K562 (cell line): ENCODE data around the gene RPS27. TPM values are rescaled to one million over a fixed set of nuclear protein-coding genes. Genes with fewer than 3 reads are reported as not detected.

ENCODE experiments used
- ASH1L ChIP-seq: fragments of 450-650 bp; IDR thresholded peaks from 2 replicates; pipeline ENCODE4 v1.6.1; 2018; ENCODE audit warnings: borderline replicate concordance, mild to moderate bottlenecking, low read depth; ENCODE audit not compliant: partially characterized antibody
- CBX1 ChIP-seq: sonication (generic); IDR thresholded peaks from 2 replicates; pipeline ENCODE4 v1.6.1; 2016; ENCODE audit warnings: antibody characterized with exemption, low read depth, mild to moderate bottlenecking
- DEAF1 ChIP-seq: fragments of 450-650 bp; formaldehyde crosslinking; IDR thresholded peaks from 2 replicates; pipeline ENCODE4 v1.4.0; 2020; ENCODE audit warnings: mild to moderate bottlenecking, moderate library complexity
- MEF2A ChIP-seq: IDR thresholded peaks from 2 replicates; pipeline ENCODE4 v1.6.1; 2011; ENCODE audit warnings: low read depth, mild to moderate bottlenecking, low read length, moderate library complexity; ENCODE audit not compliant: control insufficient read depth
- MITF ChIP-seq: IDR thresholded peaks from 2 replicates; pipeline ENCODE4 v1.6.1; 2014; ENCODE audit warnings: antibody characterized with exemption
- MLX ChIP-seq, 2 experiments: fragments of 450-650 bp in 1 of 2; sonication (generic) in 1 of 2; formaldehyde crosslinking; conservative IDR thresholded peaks; 2 replicates each; pipeline versions ENCODE4 v1.4.0 to v1.8.1; 2020 to 2022; ENCODE audit warnings: mild to moderate bottlenecking in 1 of 2, missing genetic modification reagents in 1 of 2
- NCOR1 ChIP-seq: fragments of 450-650 bp; IDR thresholded peaks from 2 replicates; pipeline ENCODE4 v1.6.1; 2016; ENCODE audit warnings: mild to moderate bottlenecking, moderate library complexity
- NFATC3 ChIP-seq: fragments of 450-650 bp; IDR thresholded peaks from 2 replicates; pipeline ENCODE4 v1.6.1; 2017; ENCODE audit warnings: mild to moderate bottlenecking
- NFE2 ChIP-seq: IDR thresholded peaks from 2 replicates; pipeline ENCODE4 v1.6.1; 2014; ENCODE audit warnings: antibody characterized with exemption, low read depth
- NFYB ChIP-seq: IDR thresholded peaks from 2 replicates; pipeline ENCODE4 v1.6.1; 2011; ENCODE audit warnings: mild to moderate bottlenecking, moderate library complexity; ENCODE audit not compliant: insufficient read length; ENCODE audit errors: extremely low read depth
- RAD21 ChIP-seq, 2 experiments: fragments of 250-450 bp in 1 of 2; fragments of 450-650 bp in 1 of 2; sonication (Bioruptor Pico) in 1 of 2; formaldehyde crosslinking in 1 of 2; IDR thresholded peaks in 1 of 2; conservative IDR thresholded peaks in 1 of 2; 2 replicates each; pipeline versions ENCODE4 v1.4.0 to v1.8.0; 2020 to 2022; ENCODE audit warnings: mild to moderate bottlenecking in 2 of 2, moderate library complexity in 1 of 2
- SREBF1 ChIP-seq: fragments of 150-350 bp; IDR thresholded peaks from 2 replicates; pipeline ENCODE4 v1.6.1; 2014; ENCODE audit warnings: antibody characterized with exemption, low read depth, low read length, borderline replicate concordance
- ZBTB26 ChIP-seq: fragments of 450-650 bp; formaldehyde crosslinking; IDR thresholded peaks from 2 replicates; pipeline ENCODE4 v1.4.0; 2022; ENCODE audit warnings: missing genetic modification characterization
- ZNF12 ChIP-seq: sonication (generic); formaldehyde crosslinking; IDR thresholded peaks from 2 replicates; pipeline ENCODE4 v1.4.0; 2020; ENCODE audit warnings: mild to moderate bottlenecking, missing genetic modification reagents
- ZNF316 ChIP-seq: fragments of 450-650 bp; IDR thresholded peaks from 2 replicates; pipeline ENCODE4 v1.6.1; 2016
- ZNF449 ChIP-seq: fragments of 250-450 bp; sonication (Bioruptor Pico); IDR thresholded peaks from 2 replicates; pipeline ENCODE4 v1.8.0; 2022; ENCODE audit warnings: moderate library complexity, mild to moderate bottlenecking, inconsistent platforms
- ZNF764 ChIP-seq: fragments of 250-450 bp; sonication (Bioruptor Pico); IDR thresholded peaks from 2 replicates; pipeline ENCODE4 v1.4.0; 2020; ENCODE audit warnings: low read depth, mild to moderate bottlenecking, moderate library complexity
- polyA plus RNA-seq, 8 experiments: library from polyadenylated mRNA; depleted of rRNA in 4 of 8; stranded (reverse) in 5 of 8; unstranded in 3 of 8; fragments of >200 nt; fragmentation: Nextera tagmentation in 2 of 8; fragmentation: Illumina TruSeq in 1 of 8; extraction: Ambion mirVana in 2 of 8; extraction: Trizol in 1 of 8; gene quantifications; 2 replicates each; pipeline versions ENCODE4 v1.2.1 to v1.2.3, GENCODE V29; 2011 to 2014; ENCODE audit warnings: inconsistent platforms in 1 of 8, missing spikeins in 1 of 8
- total RNA-seq, 7 experiments: library from RNA; depleted of rRNA in 6 of 7; stranded (reverse); fragments of >200 nt in 6 of 7; fragmentation: Illumina TruSeq in 2 of 7; extraction: Trizol in 2 of 7; gene quantifications; 2 replicates each; pipeline versions ENCODE4 v1.2.1 to v1.2.3, GENCODE V29; 2011 to 2021; ENCODE audit warnings: low replicate concordance in 1 of 7

RPS27 gene
- total and polyA plus RNA-seq, 9 of the 15 experiments (the other 6 are each of a cell fraction or from before 2014, with no cell fraction given): 2,091 to 9,377 (median 6,706) TPM

- TF ChIP-seq NFE2 (no peak), ZNF12 (CRISPR knock-in tag) (0 out of 2 replicates have a peak, but pooled peaks have one; percentile 7), DEAF1 (CRISPR knock-in tag) (no peak), MITF (no peak), MEF2A (no peak), ZBTB26 (CRISPR knock-in tag) (no peak; the same call in 1 of the 2 replicates), ZNF764 (CRISPR knock-in tag) (no peak), RAD21 (CRISPR knock-in tag; conservative IDR thresholded peaks at IDR 0.05 in 1 of 2, IDR thresholded peaks at IDR 0.05 in 1 of 2) (0 out of 4 replicates have a peak, but pooled peaks of 1 of the 2 experiments have one; percentile 2), ZNF449 (CRISPR knock-in tag) (no peak), CBX1 (peak; percentile 63; the same call in 1 of the 2 replicates), NCOR1 (no peak), ZNF316 (no peak; the same call in 1 of the 2 replicates), ASH1L (no peak), NFYB (no peak), MLX (CRISPR knock-in tag; conservative IDR thresholded peaks at IDR 0.05) (no peak), NFATC3 (no peak), SREBF1 (no peak)
Measured at GRCh38 chr1:153977250-153978240, 13.0 kb upstream of the RPS27 start, which contains the start of gene JTB (continued).
